ENCODE measurements around the gene PPP2R1A.

Gene PPP2R1A

DNA sequence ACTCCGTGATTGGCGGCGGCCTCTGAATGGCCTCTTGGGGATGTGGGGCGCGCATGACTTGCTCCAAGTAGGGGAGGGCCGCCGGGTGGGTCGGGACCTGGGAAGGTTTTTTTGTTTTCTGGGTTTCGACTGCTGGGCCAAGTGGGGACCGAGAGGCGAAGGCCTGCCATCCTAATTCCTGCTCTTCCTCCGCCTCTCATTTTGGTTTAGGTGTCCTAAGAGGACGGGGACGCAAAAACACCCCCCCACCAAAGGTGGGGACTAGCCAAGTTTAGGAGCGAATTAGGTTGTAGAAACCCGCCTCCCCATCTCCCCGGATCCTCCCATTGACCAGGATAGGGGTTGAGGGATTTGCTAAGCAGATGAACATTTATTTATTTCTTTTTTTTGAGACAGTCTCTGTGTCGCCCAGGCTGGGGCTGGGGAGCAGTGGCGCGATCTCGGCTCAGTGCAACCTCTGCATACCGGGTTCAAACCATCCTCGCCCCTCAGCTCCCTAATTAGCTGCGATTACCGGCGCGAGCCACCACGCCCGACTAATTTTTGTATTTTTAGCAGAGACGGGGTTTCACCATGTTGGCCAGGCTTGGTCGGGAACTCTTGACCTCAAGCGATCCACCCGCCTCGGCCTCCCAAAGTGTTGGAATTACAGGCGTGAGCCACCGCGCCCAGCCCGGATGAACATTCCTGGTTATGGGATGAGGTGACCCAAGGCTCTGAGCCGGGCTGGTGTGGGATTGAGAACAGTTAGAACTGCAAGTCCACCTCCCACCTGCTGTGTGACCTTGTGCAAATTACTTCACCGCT, 838 bp downstream of the PPP2R1A start:
- TF ChIP-seq, protein P1, sequence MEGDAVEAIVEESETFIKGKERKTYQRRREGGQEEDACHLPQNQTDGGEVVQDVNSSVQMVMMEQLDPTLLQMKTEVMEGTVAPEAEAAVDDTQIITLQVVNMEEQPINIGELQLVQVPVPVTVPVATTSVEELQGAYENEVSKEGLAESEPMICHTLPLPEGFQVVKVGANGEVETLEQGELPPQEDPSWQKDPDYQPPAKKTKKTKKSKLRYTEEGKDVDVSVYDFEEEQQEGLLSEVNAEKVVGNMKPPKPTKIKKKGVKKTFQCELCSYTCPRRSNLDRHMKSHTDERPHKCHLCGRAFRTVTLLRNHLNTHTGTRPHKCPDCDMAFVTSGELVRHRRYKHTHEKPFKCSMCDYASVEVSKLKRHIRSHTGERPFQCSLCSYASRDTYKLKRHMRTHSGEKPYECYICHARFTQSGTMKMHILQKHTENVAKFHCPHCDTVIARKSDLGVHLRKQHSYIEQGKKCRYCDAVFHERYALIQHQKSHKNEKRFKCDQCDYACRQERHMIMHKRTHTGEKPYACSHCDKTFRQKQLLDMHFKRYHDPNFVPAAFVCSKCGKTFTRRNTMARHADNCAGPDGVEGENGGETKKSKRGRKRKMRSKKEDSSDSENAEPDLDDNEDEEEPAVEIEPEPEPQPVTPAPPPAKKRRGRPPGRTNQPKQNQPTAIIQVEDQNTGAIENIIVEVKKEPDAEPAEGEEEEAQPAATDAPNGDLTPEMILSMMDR (IDR thresholded peaks at IDR 0.05; ENCODE audit: low read depth, low read length, poor library complexity, severe bottlenecking): no peak
- no peak for TF ChIP-seq EZH2phosphoT487 (IDR thresholded peaks at IDR 0.05; ENCODE audit: borderline replicate concordance, low read length)
- H3K27ac ChIP-seq (ENCODE audit: low read depth, low read length): peak overlapping the region; percentile 80
- no peaks in the 10 kb centered on the region for H3K9me2 ChIP-seq (replicated peaks; ENCODE audit: control insufficient read depth, low read length)
- peaks cover 14% of the 10 kb centered on the region for H4K20me1 ChIP-seq (ENCODE audit: control insufficient read depth, insufficient read depth, low read depth, low read length)
- no peaks in the 10 kb centered on the region for H3K9me3 ChIP-seq (ENCODE audit: control insufficient read depth, insufficient read depth, low read length)
- peaks cover 32% of the 10 kb centered on the region for H3K4me1 ChIP-seq (ENCODE audit: control insufficient read depth, low read length)
- peak overlapping the region; percentile 92 for H3K4me3 ChIP-seq (ENCODE audit: low read length)
- no peaks in the 10 kb centered on the region for H3K27me3 ChIP-seq (ENCODE audit: control insufficient read depth, low read length)
- H3K36me3 ChIP-seq (ENCODE audit: control insufficient read depth, low read length): peaks cover 55% of the 10 kb centered on the region
- peaks cover 58% of the 10 kb centered on the region for H3K79me2 ChIP-seq (ENCODE audit: control insufficient read depth, low read length)
- peak overlapping the region; percentile 71 for H3K4me2 ChIP-seq (ENCODE audit: low read length)
- H3F3A ChIP-seq (ENCODE audit: control insufficient read depth, insufficient read depth): peaks cover 3% of the 10 kb centered on the region

DNA sequence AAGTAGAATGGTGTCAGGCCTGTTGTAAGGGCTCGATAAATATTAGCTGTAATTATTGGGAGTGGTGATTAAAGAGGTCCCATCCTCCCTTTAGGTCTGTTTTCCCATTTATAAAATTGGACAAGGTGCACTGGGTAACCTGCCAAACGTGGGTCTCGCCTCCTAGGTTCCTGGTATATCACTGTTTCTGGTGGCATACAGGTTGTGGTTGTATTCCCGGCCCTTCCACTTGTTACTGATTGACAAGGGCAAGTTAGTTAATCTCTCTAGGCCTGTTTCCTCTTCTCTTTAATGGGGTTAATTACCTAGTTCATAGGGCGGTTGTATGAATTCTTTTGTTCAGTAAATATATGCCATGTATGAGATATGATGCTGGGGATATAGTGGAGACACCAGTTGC, 1.5 kb downstream of the PPP2R1A start:
- H3F3A ChIP-seq (ENCODE audit: control insufficient read depth, insufficient read depth): peaks cover 3% of the 10 kb centered on the region
- H3K27ac ChIP-seq (ENCODE audit: low read depth, low read length): 0 out of 2 replicates have a peak overlapping the region, but pooled peaks have one; percentile 4
- peaks cover 14% of the 10 kb centered on the region for H4K20me1 ChIP-seq (ENCODE audit: control insufficient read depth, insufficient read depth, low read depth, low read length)
- no peaks in the 10 kb centered on the region for H3K9me2 ChIP-seq (replicated peaks; ENCODE audit: control insufficient read depth, low read length)
- H3K4me3 ChIP-seq (ENCODE audit: low read length): peak overlapping the region; percentile 92
- H3K4me2 ChIP-seq (ENCODE audit: low read length): peak overlapping the region; percentile 71
- H3K36me3 ChIP-seq (ENCODE audit: control insufficient read depth, low read length): peaks cover 62% of the 10 kb centered on the region
- H3K9me3 ChIP-seq (ENCODE audit: control insufficient read depth, insufficient read depth, low read length): no peaks in the 10 kb centered on the region
- no peaks in the 10 kb centered on the region for H3K27me3 ChIP-seq (ENCODE audit: control insufficient read depth, low read length)
- H3K79me2 ChIP-seq (ENCODE audit: control insufficient read depth, low read length): peaks cover 65% of the 10 kb centered on the region
- peaks cover 32% of the 10 kb centered on the region for H3K4me1 ChIP-seq (ENCODE audit: control insufficient read depth, low read length)
- TF ChIP-seq, protein P1 (IDR thresholded peaks at IDR 0.05; ENCODE audit: low read depth, low read length, poor library complexity, severe bottlenecking): no peak
- TF ChIP-seq EZH2phosphoT487 (IDR thresholded peaks at IDR 0.05; ENCODE audit: borderline replicate concordance, low read length): no peak

DNA sequence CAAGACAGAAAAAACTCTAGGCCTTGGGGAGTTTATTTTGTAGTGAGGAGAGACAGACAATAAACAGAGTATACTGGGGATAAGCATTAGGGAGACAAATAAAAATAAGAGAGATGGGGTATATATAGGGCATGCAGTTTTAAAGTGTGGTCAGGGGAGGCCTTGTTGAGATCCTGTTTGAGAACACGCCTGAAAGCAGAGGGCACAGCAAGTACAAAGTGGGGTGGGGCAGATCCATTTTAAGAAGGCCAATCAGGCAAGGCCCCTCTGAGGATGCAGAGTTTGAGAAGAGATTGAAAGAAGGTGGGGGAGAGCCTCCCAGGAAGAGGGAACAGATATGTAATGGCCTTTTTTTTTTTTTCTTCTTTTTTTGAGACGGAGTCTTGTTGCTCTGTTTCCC, 2.1 kb downstream of the PPP2R1A start:
- H3K79me2 ChIP-seq (ENCODE audit: control insufficient read depth, low read length): peaks cover 71% of the 10 kb centered on the region
- peak overlapping the region; percentile 92 for H3K4me3 ChIP-seq (ENCODE audit: low read length)
- H3K36me3 ChIP-seq (ENCODE audit: control insufficient read depth, low read length): peaks cover 68% of the 10 kb centered on the region

More for the DNA sequence above, 2.1 kb downstream of the PPP2R1A start:
- Histone ChIP-seq H3K4me2 (ENCODE audit: low read length) (peak overlapping the region; percentile 71), H4K20me1 (ENCODE audit: control insufficient read depth, insufficient read depth, low read depth, low read length) (peaks cover 16% of the 10 kb centered on the region), H3K9me2 (replicated peaks; ENCODE audit: control insufficient read depth, low read length) (no peaks in the 10 kb centered on the region), H3K4me1 (ENCODE audit: control insufficient read depth, low read length) (peaks cover 32% of the 10 kb centered on the region), H3F3A (ENCODE audit: control insufficient read depth, insufficient read depth) (peaks cover 3% of the 10 kb centered on the region), H3K9me3 (ENCODE audit: control insufficient read depth, insufficient read depth, low read length) (no peaks in the 10 kb centered on the region), H3K27ac (ENCODE audit: low read depth, low read length) (0 out of 2 replicates have a peak overlapping the region, but pooled peaks have one; percentile 4), H3K27me3 (ENCODE audit: control insufficient read depth, low read length) (no peaks in the 10 kb centered on the region)
- TF ChIP-seq EZH2phosphoT487 (IDR thresholded peaks at IDR 0.05; ENCODE audit: borderline replicate concordance, low read length): no peak
- TF ChIP-seq, protein P1 (IDR thresholded peaks at IDR 0.05; ENCODE audit: low read depth, low read length, poor library complexity, severe bottlenecking): no peak
